GM11168 (cell line): ENCODE data around the gene MRPS23.

Experiments
- in situ Hi-C: fragments of 300-500 bp; cut with MboI; formaldehyde crosslinking; loops from one replicate; pipeline ENCODE4 v1.12.0; 2022; ENCODE audit warnings: low sequenced_read_pairs; ENCODE audit not compliant: unreplicated experiment

The MRPS23 gene

GRCh38 chr17:57810721-57811637 is 38.9 kb downstream of the MRPS23 start:
- in situ Hi-C loops, result no loop called here

GRCh38 chr17:57809879-57810278 is 40.0 kb downstream of the MRPS23 start:
- in situ Hi-C loops, result no loop called here

- in situ Hi-C loops, result no loop called here
Measured at GRCh38 chr17:57808882-57809281, 41.0 kb downstream of the MRPS23 start.

GRCh38 chr17:57806167-57806830 is 43.5 kb downstream of the MRPS23 start:
- in situ Hi-C loops, result no loop called here

GRCh38 chr17:57803021-57803420 is 46.8 kb downstream of the MRPS23 start:
- in situ Hi-C loops, result no loop called here

- in situ Hi-C loops, result no loop called here
Measured at GRCh38 chr17:57801044-57801711, 48.7 kb downstream of the MRPS23 start.

GRCh38 chr17:57794841-57795240 is 55.0 kb downstream of the MRPS23 start:
- in situ Hi-C loops, result no loop called here

GRCh38 chr17:57788725-57789124 is 61.1 kb downstream of the MRPS23 start:
- in situ Hi-C loops, result no loop called here

- in situ Hi-C loops, result no loop called here
Measured at GRCh38 chr17:57785022-57785421, 64.8 kb downstream of the MRPS23 start.
